HEK293 (cell line): ENCODE measurements around the gene DCN.

Experiments used
- CTCF ChIA-PET: fragments of 350-600 bp; formaldehyde crosslinking; extraction: SDS; loops from one replicate; lab custom pipeline; 2021; ENCODE audit warnings: antibody characterized with exemption; lab: Yijun Ruan, JAX
- POLR2A ChIA-PET: fragments of 300-600 bp; formaldehyde crosslinking; extraction: SDS; loops from one replicate; lab custom pipeline; 2020; ENCODE audit warnings: antibody characterized with exemption, inconsistent platforms; lab: Yijun Ruan, JAX
- H3K27ac ChIP-seq: fragments of 200-500 bp; sonication (Bioruptor generic); 2 replicates; pipeline ENCODE4 v1.5.1; 2014; ENCODE audit warnings: low read depth, low read length, control low read depth, inconsistent platforms; ENCODE audit errors: extremely low read depth
- H3K36me3 ChIP-seq, 2 experiments: fragments of 200-500 bp in 1 of 2; sonication (Bioruptor generic) in 1 of 2; 1 replicate in 1 of 2; 2 replicates in 1 of 2; pipeline ENCODE4 v1.5.1; 2014 to 2017; ENCODE audit warnings: inconsistent platforms in 2 of 2, low read length in 2 of 2; ENCODE audit not compliant: control insufficient read depth in 2 of 2, insufficient read depth in 1 of 2
- H3K4me1 ChIP-seq: fragments of 200-500 bp; sonication (Bioruptor generic); 2 replicates; pipeline ENCODE4 v1.5.1; 2014; ENCODE audit warnings: mild to moderate bottlenecking, low read length, inconsistent platforms; ENCODE audit not compliant: control insufficient read depth, insufficient read depth
- H3K4me3 ChIP-seq: 2 replicates; pipeline ENCODE4 v1.5.1; 2011; ENCODE audit warnings: low read depth, mild to moderate bottlenecking, control low read depth, low read length, moderate library complexity
- H3K9me3 ChIP-seq: fragments of 200-500 bp; sonication (Bioruptor generic); 2 replicates; pipeline ENCODE4 v1.5.1; 2014; ENCODE audit warnings: low read depth, low read length, inconsistent platforms; ENCODE audit not compliant: control insufficient read depth, insufficient read depth
- BCL11A ChIP-seq: fragments of 450-650 bp; formaldehyde crosslinking; IDR thresholded peaks from 2 replicates; pipeline ENCODE4 v1.5.1; 2016; ENCODE audit warnings: low read depth, missing biosample characterization, missing genetic modification characterization
- FEZF1 ChIP-seq: fragments of 450-650 bp; formaldehyde crosslinking; IDR thresholded peaks from 2 replicates; pipeline ENCODE4 v1.5.1; 2016; ENCODE audit warnings: missing biosample characterization, missing genetic modification characterization
- GLIS1 ChIP-seq: fragments of 450-650 bp; formaldehyde crosslinking; IDR thresholded peaks from 2 replicates; pipeline ENCODE4 v1.5.1; 2016; ENCODE audit warnings: missing biosample characterization, missing genetic modification characterization
- KLF8 ChIP-seq: fragments of 450-650 bp; formaldehyde crosslinking; IDR thresholded peaks from 2 replicates; pipeline ENCODE4 v1.5.1; 2016; ENCODE audit warnings: missing biosample characterization, missing genetic modification characterization
- KLF9 ChIP-seq: fragments of 450-650 bp; formaldehyde crosslinking; IDR thresholded peaks from 2 replicates; pipeline ENCODE4 v1.5.1; 2016; ENCODE audit warnings: missing biosample characterization, missing genetic modification characterization, low read depth
- MZF1 ChIP-seq: fragments of 450-650 bp; formaldehyde crosslinking; IDR thresholded peaks from 2 replicates; pipeline ENCODE4 v1.5.1; 2017; ENCODE audit warnings: missing biosample characterization, missing genetic modification characterization, borderline replicate concordance
- PRDM1 ChIP-seq: fragments of 450-650 bp; formaldehyde crosslinking; IDR thresholded peaks from 2 replicates; pipeline ENCODE4; 2016; ENCODE audit warnings: missing biosample characterization, missing genetic modification characterization
- SETDB1 ChIP-seq: IDR thresholded peaks from one replicate; pipeline ENCODE4 v1.6.1; 2017; ENCODE audit warnings: mild to moderate bottlenecking, low read length, moderate library complexity, mixed read lengths; ENCODE audit not compliant: insufficient read length
- SP2 ChIP-seq: fragments of 450-650 bp; formaldehyde crosslinking; IDR thresholded peaks from 2 replicates; pipeline ENCODE4 v1.5.1; 2016; ENCODE audit warnings: missing biosample characterization, missing genetic modification characterization
- ZFP41 ChIP-seq: fragments of 450-650 bp; formaldehyde crosslinking; IDR thresholded peaks from 2 replicates; pipeline ENCODE4 v1.5.1; 2016; ENCODE audit warnings: missing biosample characterization, missing genetic modification characterization, borderline replicate concordance
- ZNF133 ChIP-seq: fragments of 450-650 bp; formaldehyde crosslinking; IDR thresholded peaks from 2 replicates; pipeline ENCODE4 v1.5.1; 2016; ENCODE audit warnings: missing biosample characterization, missing genetic modification characterization
- ZNF146 ChIP-seq: fragments of 450-650 bp; formaldehyde crosslinking; IDR thresholded peaks from 2 replicates; pipeline ENCODE4 v1.5.1; 2016; ENCODE audit warnings: missing biosample characterization, missing genetic modification characterization
- ZNF514 ChIP-seq: fragments of 450-650 bp; formaldehyde crosslinking; IDR thresholded peaks from 2 replicates; pipeline ENCODE4 v1.5.1; 2016; ENCODE audit warnings: missing biosample characterization, missing genetic modification characterization
- ZNF555 ChIP-seq: fragments of 450-650 bp; formaldehyde crosslinking; conservative IDR thresholded peaks from 2 replicates; pipeline ENCODE4 v1.5.1; 2017; ENCODE audit warnings: missing biosample characterization, mild to moderate bottlenecking, missing genetic modification characterization, inconsistent platforms
- ZNF585B ChIP-seq: fragments of 450-650 bp; formaldehyde crosslinking; IDR thresholded peaks from 2 replicates; pipeline ENCODE4 v1.5.1; 2016; ENCODE audit warnings: missing biosample characterization, missing genetic modification characterization
- ZNF596 ChIP-seq: fragments of 450-650 bp; IDR thresholded peaks from 2 replicates; pipeline ENCODE4 v1.5.0; 2018; ENCODE audit warnings: missing biosample characterization, mild to moderate bottlenecking, missing genetic modification characterization, moderate library complexity
- ZNF621 ChIP-seq: fragments of 450-650 bp; formaldehyde crosslinking; IDR thresholded peaks from 2 replicates; pipeline ENCODE4 v1.5.1; 2017; ENCODE audit warnings: missing biosample characterization, missing genetic modification characterization
- ZNF624 ChIP-seq: fragments of 450-650 bp; formaldehyde crosslinking; IDR thresholded peaks from 2 replicates; pipeline ENCODE4 v1.5.1; 2017; ENCODE audit warnings: missing biosample characterization, missing genetic modification characterization
- ZNF768 ChIP-seq: fragments of 450-650 bp; formaldehyde crosslinking; IDR thresholded peaks from 2 replicates; pipeline ENCODE4 v1.5.1; 2018; ENCODE audit warnings: missing biosample characterization, mild to moderate bottlenecking, missing genetic modification characterization
- ZNF777 ChIP-seq: fragments of 450-650 bp; formaldehyde crosslinking; IDR thresholded peaks from 2 replicates; pipeline ENCODE4 v1.5.1; 2017; ENCODE audit warnings: missing biosample characterization, missing genetic modification characterization, borderline replicate concordance
- ZNF830 ChIP-seq: fragments of 450-650 bp; IDR thresholded peaks from 2 replicates; pipeline ENCODE4 v1.5.0; 2018; ENCODE audit warnings: missing biosample characterization, missing genetic modification characterization, low read depth, mild to moderate bottlenecking, moderate library complexity
- TF ChIP-seq, protein P1 (sequence below): fragments of 450-650 bp; formaldehyde crosslinking; IDR thresholded peaks from 2 replicates; pipeline ENCODE4 v1.5.1; 2016; ENCODE audit warnings: missing biosample characterization, missing genetic modification characterization
- TF ChIP-seq, protein P2 (sequence below): fragments of 450-650 bp; formaldehyde crosslinking; IDR thresholded peaks from 2 replicates; pipeline ENCODE4 v1.5.1; 2016; ENCODE audit warnings: missing biosample characterization, missing genetic modification characterization

The DCN gene

DNA sequence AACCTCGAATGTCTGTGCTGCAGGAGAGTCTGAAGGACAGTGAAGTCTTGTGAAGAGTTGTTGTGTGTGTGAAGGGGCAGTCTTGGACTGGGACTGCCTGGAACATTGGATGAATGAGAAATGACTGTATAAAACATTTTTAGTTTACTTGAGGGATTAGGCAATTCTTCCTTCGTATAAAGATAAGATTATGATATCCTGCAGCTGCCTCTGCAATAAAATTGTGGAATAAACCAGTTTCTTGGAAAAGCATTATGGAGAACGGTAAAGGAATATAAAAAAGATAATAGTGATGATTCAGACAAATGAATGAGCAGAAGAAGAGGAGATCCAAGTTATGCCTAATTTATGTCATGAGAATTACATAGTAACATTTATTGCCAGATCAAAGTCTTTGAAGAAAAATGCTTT, 40.4 kb downstream of the DCN start:
- Histone ChIP-seq H3K4me1 (peaks cover 12% of the 10 kb centered on the region; the same call in 1 of the 2 replicates), H3K27ac (no peak overlapping the region), H3K9me3 (no peaks in the 10 kb centered on the region), H3K4me3 (no peak overlapping the region), H3K36me3 (no peaks in the 10 kb centered on the region)
- TF ChIP-seq ZNF768 (no peak), ZNF555 (tag by site-specific recombination) (no peak), KLF9 (no peak), ZNF514 (tag by site-specific recombination) (no peak), GLIS1 (tag by site-specific recombination) (no peak), SETDB1 (no peak), ZNF830 (tag by site-specific recombination) (no peak), PRDM1 (tag by site-specific recombination) (no peak), ZNF585B (tag by site-specific recombination) (no peak), KLF8 (tag by site-specific recombination) (no peak), BCL11A (tag by site-specific recombination) (no peak), ZNF146 (no peak), ZNF621 (tag by site-specific recombination) (no peak), MZF1 (no peak), FEZF1 (tag by site-specific recombination) (no peak), ZNF624 (tag by site-specific recombination) (no peak), ZNF777 (no peak)
- TF ChIP-seq, protein P1, sequence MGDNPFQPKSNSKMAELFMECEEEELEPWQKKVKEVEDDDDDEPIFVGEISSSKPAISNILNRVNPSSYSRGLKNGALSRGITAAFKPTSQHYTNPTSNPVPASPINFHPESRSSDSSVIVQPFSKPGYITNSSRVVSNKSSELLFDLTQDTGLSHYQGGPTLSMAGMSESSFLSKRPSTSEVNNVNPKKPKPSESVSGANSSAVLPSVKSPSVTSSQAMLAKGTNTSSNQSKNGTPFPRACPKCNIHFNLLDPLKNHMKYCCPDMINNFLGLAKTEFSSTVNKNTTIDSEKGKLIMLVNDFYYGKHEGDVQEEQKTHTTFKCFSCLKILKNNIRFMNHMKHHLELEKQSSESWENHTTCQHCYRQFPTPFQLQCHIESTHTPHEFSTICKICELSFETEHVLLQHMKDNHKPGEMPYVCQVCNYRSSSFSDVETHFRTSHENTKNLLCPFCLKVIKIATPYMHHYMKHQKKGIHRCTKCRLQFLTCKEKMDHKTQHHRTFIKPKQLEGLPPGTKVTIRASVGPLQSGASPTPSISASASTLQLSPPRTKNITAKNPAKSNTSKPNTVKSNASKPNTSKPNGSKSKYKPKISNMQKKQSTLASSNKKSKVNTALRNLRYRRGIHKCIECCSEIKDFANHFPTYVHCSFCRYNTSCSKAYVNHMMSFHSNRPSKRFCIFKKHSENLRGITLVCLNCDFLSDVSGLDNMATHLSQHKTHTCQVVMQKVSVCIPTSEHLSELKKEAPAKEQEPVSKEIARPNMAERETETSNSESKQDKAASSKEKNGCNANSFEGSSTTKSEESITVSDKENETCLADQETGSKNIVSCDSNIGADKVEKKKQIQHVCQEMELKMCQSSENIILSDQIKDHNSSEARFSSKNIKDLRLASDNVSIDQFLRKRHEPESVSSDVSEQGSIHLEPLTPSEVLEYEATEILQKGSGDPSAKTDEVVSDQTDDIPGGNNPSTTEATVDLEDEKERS (tag by site-specific recombination) = no peak
- CTCF ChIA-PET = no interaction called here
- POLR2A ChIA-PET = no interaction called here

DNA sequence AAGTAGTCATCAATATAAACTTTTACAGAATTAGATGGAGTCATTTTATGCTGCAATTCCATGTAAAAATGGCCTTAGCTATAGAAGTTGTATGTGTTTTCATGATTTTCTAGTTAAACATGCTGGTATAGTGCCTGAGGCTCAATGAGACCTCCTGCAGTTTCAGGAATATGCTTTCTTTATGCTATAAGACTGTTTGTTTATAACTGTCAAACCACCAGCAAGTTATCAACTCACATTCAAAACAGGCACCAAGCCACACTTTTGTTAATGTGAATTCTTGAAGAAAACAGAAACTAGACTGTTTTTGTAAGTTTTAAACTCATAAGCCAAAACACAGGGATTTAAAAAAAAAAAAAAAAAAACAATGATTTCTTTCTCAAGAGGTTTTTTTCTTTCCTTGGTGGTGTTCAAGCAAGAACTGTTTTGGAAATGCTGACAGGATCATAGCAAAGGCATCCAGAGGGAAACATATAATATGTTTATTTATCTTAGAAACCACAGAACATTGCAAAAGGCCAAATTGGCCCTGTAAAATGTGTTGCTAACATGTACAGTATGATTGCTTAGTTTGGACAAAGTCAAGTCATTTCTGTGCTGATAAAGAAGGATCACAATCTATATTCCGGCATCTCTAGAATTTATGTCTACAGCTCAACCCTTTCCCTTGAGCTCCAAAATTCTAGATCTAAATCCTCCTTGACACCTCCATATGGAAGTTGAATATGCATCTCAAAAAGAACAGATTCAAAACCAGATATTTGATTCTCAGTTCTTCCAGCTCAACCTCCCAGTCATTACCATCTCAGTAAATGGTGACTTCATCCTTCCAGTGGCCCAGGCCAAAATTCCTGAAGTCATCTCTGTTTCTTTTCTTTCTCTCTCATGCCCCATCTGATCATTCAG, 42.3 kb downstream of the DCN start:
- POLR2A ChIA-PET = no interaction called here
- no peak for TF ChIP-seq SP2 (tag by site-specific recombination)
- TF ChIP-seq ZNF596 = no peak
- TF ChIP-seq ZNF133 (tag by site-specific recombination) = no peak
- TF ChIP-seq ZFP41 (tag by site-specific recombination) = no peak
- TF ChIP-seq FEZF1 (tag by site-specific recombination) = 0 out of 2 replicates have a peak, but pooled peaks have one; percentile 25
- TF ChIP-seq, protein P2, sequence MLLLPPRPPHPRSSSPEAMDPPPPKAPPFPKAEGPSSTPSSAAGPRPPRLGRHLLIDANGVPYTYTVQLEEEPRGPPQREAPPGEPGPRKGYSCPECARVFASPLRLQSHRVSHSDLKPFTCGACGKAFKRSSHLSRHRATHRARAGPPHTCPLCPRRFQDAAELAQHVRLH (tag by site-specific recombination) = no peak
- TF ChIP-seq, all 188 proteins: peak for 1
- H3K4me1 ChIP-seq = peaks cover 12% of the 10 kb centered on the region; the same call in 1 of the 2 replicates
- CTCF ChIA-PET = interaction anchor here (0.7 to 1.6 kb wide), 2 partner anchors 31 to 154 kb away, joined by 3 to 6 read pairs; no protein-coding TSS in a partner anchor
- no peaks in the 10 kb centered on the region for H3K9me3 ChIP-seq
- no peaks in the 10 kb centered on the region for H3K36me3 ChIP-seq
- H3K4me3 ChIP-seq = no peak overlapping the region
- no peak overlapping the region; the same call in 1 of the 2 replicates for H3K27ac ChIP-seq
